ENCODE data around the gene SCG2.

SCG2 gene

DNA sequence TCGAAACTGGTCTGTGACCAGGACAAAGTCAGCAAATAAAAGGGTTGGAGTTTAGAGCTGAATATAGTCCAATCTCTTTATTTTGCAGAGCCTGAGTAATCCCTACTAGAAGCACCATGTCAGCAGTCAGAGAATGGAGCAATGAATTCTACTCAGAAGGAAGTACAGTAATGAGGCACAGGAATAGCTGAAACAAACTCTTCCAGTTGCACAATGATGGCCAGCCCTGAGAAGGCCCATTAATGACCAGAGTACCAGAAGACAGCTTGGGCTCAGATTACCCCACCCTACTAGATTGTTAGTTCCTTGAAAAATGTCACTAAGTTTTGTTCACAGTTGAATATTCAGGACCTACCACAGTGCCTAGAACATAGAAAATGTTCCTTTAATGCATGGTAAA, 40.3 kb upstream of the SCG2 start:
- no peak for TF ChIP-seq ZFX (IDR thresholded peaks at IDR 0.05; ENCODE audit: borderline replicate concordance)
- TF ChIP-seq, protein P1, sequence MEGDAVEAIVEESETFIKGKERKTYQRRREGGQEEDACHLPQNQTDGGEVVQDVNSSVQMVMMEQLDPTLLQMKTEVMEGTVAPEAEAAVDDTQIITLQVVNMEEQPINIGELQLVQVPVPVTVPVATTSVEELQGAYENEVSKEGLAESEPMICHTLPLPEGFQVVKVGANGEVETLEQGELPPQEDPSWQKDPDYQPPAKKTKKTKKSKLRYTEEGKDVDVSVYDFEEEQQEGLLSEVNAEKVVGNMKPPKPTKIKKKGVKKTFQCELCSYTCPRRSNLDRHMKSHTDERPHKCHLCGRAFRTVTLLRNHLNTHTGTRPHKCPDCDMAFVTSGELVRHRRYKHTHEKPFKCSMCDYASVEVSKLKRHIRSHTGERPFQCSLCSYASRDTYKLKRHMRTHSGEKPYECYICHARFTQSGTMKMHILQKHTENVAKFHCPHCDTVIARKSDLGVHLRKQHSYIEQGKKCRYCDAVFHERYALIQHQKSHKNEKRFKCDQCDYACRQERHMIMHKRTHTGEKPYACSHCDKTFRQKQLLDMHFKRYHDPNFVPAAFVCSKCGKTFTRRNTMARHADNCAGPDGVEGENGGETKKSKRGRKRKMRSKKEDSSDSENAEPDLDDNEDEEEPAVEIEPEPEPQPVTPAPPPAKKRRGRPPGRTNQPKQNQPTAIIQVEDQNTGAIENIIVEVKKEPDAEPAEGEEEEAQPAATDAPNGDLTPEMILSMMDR (IDR thresholded peaks at IDR 0.05): no peak
- H3K27ac ChIP-seq: no peak overlapping the region

DNA sequence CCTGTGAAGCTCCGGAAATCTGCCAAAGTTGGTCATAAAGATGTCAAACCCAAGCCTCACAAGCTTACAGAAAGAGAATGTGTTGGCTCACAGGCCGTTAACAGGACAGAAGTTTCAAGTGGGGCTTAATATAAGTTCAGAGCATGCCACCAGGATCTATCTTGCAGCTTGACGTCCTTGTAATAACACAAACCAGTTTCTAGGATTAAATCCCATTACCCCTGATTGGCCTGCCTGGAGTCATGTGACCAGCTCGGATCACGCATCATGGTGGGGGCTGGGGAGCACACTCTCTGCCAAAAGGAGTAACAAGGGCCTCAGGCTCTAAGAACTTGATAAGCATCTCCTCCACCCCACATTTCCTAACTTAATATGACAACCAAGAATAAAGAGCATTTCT, 38.9 kb upstream of the SCG2 start:
- peak overlapping the region; percentile 51 for H3K27ac ChIP-seq
- TF ChIP-seq, protein P1 (IDR thresholded peaks at IDR 0.05): no peak
- no peak for TF ChIP-seq ZFX (IDR thresholded peaks at IDR 0.05; ENCODE audit: borderline replicate concordance)

DNA sequence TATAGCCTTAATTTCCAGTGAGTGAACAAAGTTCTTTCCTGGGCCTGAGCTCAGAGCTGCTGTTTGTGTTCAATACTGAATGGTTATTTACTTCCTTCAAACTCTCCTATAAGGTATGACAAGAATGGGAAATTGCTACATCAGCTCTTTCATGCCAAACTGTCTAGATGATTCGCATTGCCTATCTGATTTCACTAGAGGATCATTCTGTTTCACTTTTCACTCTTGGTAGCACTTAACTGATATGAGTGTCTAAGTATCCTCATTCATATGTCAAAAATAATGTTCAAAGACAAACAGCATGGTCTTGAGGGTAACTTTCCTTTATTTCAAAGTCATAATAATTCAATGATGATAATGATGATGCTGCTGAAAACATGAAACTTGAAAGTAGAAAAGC, 32.9 kb upstream of the SCG2 start:
- no peak overlapping the region for H3K27ac ChIP-seq
- TF ChIP-seq, protein P1 (IDR thresholded peaks at IDR 0.05): no peak
- no peak for TF ChIP-seq ZFX (IDR thresholded peaks at IDR 0.05; ENCODE audit: borderline replicate concordance)

DNA sequence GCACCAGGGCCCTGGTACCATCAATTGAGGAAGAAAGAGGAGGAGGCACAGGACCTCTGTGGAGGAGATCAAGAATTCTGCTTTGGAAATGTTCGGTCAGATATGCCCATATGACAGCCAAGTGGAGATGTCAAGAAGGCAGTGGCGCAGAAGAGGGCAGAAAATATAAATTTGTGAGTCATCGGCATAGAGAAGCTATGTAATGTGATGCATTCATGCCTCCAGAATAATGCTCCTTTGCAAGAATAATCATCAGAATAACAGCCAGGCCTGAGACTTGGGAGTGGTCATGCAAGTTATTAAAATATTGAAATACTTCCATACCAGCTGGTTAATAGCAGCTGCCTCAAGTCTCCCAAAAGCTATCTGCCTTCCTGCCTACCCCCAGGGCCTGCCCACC, 32.1 kb upstream of the SCG2 start:
- H3K27ac ChIP-seq: no peak overlapping the region
- no peak for TF ChIP-seq ZFX (IDR thresholded peaks at IDR 0.05; ENCODE audit: borderline replicate concordance)

DNA sequence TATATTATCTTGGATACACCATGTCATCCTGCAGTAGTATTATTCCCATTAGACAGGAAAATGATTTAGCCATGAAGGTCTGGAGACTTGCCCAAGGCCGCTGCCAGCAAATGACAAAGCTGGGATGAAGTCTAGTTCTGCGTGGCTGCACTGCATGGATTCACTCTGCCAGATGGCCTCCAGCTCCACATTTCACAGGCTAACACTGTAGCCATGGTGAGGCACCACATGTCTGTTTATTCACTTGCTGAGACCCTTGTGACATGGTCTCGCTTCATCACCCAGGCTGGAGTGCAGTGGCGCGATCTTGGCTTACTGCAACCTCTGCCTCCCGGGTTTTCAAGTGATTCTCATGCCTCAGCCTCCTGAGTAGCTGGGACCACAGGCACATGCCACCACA, 31.5 kb upstream of the SCG2 start:
- TF ChIP-seq, protein P1 (IDR thresholded peaks at IDR 0.05): no peak
- no peak for TF ChIP-seq ZFX (IDR thresholded peaks at IDR 0.05; ENCODE audit: borderline replicate concordance)
- no peak overlapping the region for H3K27ac ChIP-seq

DNA sequence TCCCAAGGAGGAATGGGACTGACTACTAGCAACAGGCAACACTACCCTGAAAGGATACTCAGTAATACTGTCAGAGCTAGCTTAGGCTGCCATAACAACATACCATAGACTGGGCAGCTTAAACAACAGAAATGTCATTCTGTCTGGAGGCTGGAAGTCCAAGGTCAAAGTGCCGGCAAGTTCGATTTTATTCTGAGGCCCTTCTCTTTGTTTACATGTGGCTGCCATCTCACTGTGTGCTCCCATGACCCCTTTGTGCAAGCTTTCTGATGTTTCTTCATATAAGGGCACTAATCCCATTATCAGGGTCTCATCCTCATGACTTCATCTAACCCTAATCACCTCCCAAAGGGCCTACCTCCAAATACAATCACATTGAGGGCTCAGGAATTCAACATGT, 30.7 kb upstream of the SCG2 start:
- no peak for TF ChIP-seq ZFX (IDR thresholded peaks at IDR 0.05; ENCODE audit: borderline replicate concordance)
- TF ChIP-seq, protein P1 (IDR thresholded peaks at IDR 0.05): no peak
- H3K27ac ChIP-seq: no peak overlapping the region

DNA sequence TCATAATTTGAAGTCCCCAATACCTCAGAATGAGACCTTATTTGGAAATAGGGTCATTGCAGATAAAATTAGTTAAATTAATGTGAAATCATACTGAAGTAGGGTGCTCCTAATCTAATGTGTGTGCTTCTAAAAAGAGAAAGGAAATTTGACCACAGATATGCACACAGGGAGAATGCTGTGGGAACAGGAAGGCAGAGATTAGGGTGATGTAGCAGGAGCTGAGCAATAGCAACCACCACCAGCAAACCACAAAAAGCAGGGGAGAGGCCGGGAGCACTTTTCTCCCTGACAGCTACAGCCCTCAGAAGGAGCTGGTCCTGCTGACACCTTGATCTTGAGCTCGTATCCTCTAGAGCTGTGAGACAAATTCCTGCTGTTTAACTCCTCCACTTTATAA, 24.6 kb upstream of the SCG2 start:
- no peak overlapping the region for H3K27ac ChIP-seq
- TF ChIP-seq, protein P1 (IDR thresholded peaks at IDR 0.05): no peak
- TF ChIP-seq ZFX (IDR thresholded peaks at IDR 0.05; ENCODE audit: borderline replicate concordance): no peak

DNA sequence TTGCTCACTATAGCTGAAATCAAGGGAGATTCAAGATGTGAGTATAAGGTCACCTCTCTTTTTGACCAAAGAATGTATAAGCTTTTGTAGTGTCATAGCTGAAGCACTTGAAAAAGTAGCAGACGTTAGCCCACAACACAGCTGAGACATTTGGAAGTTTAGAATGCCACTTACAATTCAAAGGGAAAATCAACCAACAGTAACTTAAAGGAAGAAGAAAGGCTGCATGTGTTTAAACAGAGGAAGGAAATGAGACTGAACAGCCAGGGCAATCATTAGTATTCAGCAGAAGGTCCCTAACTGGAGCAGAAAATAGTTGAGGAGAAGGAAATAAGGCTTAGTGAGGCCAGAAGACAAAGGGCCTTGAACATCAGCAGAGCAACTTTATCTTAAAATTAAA, 23.5 kb upstream of the SCG2 start:
- H3K27ac ChIP-seq: no peak overlapping the region

More for the DNA sequence above, 23.5 kb upstream of the SCG2 start:
- TF ChIP-seq, protein P1 (IDR thresholded peaks at IDR 0.05): no peak
- no peak for TF ChIP-seq ZFX (IDR thresholded peaks at IDR 0.05; ENCODE audit: borderline replicate concordance)
